Measurements from ENCODE around the gene ENTPD2. TPM values are rescaled to one million over a fixed set of nuclear protein-coding genes. Genes with fewer than 3 reads are reported as not detected.

ENTPD2 gene
- total and polyA plus RNA-seq, 4 donors: 0.09 to 0.40 (median 0.21) TPM

- DNase-seq (ENCODE audit: low spot score): no peak
- no peak overlapping the region for H3K9ac ChIP-seq (ENCODE audit: low read depth in 1 of 2, low read length in 2 of 2)
- peaks cover 6 to 22% (median 7%) of the 10 kb centered on the region in 4 donors for H3K27me3 ChIP-seq (ENCODE audit: control insufficient read depth in 4 of 4, insufficient read depth in 4 of 4, low read length in 3 of 4)
- H3K9me3 ChIP-seq (ENCODE audit: control insufficient read depth in 4 of 4, low read length in 3 of 4): no peaks in the 10 kb centered on the region
- no peak for TF ChIP-seq FOXA2 (IDR thresholded peaks at IDR 0.05)
- no peak for TF ChIP-seq SP1 (IDR thresholded peaks at IDR 0.05)
- no peak for TF ChIP-seq ATF3 (IDR thresholded peaks at IDR 0.05)
- no peak for TF ChIP-seq MAX (IDR thresholded peaks at IDR 0.05)
- TF ChIP-seq NR2F2 (IDR thresholded peaks at IDR 0.05): no peak
- TF ChIP-seq RAD21 (IDR thresholded peaks at IDR 0.05): no peak
- no peak for TF ChIP-seq REST (IDR thresholded peaks at IDR 0.05)
- no peak for TF ChIP-seq FOXA1 (IDR thresholded peaks at IDR 0.05)
- TF ChIP-seq GABPA (IDR thresholded peaks at IDR 0.05 in 1 of 2, conservative IDR thresholded peaks at IDR 0.05 in 1 of 2): no peak
- no peak for TF ChIP-seq YY1 (IDR thresholded peaks at IDR 0.05)
- TF ChIP-seq RXRA (IDR thresholded peaks at IDR 0.05): no peak
- TF ChIP-seq TAF1 (conservative IDR thresholded peaks at IDR 0.05): no peak
- TF ChIP-seq JUND (IDR thresholded peaks at IDR 0.05): no peak
- no peak for TF ChIP-seq HNF4A (conservative IDR thresholded peaks at IDR 0.05)
- TF ChIP-seq HNF4G (IDR thresholded peaks at IDR 0.05): no peak
- TF ChIP-seq CTCF (IDR thresholded peaks at IDR 0.05; ENCODE audit: low read depth, low read length, missing input control): no peak
- peaks cover 0 to 29% (median 4%) of the 10 kb centered on the region in 4 donors for H3K4me1 ChIP-seq (ENCODE audit: control insufficient read depth in 4 of 4, insufficient read depth in 4 of 4, low read length in 3 of 4)
- no peak overlapping the region for H3K4me3 ChIP-seq (ENCODE audit: low read depth in 1 of 3, low read length in 3 of 3)
- H3K27ac ChIP-seq (ENCODE audit: low read depth in 1 of 2, low read length in 2 of 2): no peak overlapping the region
- no peaks in the 10 kb centered on the region for H3K36me3 ChIP-seq (ENCODE audit: control insufficient read depth in 4 of 4, insufficient read depth in 3 of 4, low read depth in 1 of 4, low read length in 3 of 4)
- WGBS: 54% methylated on average over 12 of the region's 12 CpGs
Measured at GRCh38 chr9:137044037-137044436, 9.8 kb downstream of the ENTPD2 start.

GRCh38 chr9:137042751-137043727 is 10.8 kb downstream of the ENTPD2 start:
- 75% methylated on average over 36 of the region's 36 CpGs for WGBS
- Histone ChIP-seq H3K4me1 (ENCODE audit: control insufficient read depth in 4 of 4, insufficient read depth in 4 of 4, low read length in 3 of 4) (peaks cover 0 to 29% (median 4%) of the 10 kb centered on the region in 4 donors), H3K36me3 (ENCODE audit: control insufficient read depth in 4 of 4, insufficient read depth in 3 of 4, low read depth in 1 of 4, low read length in 3 of 4) (no peaks in the 10 kb centered on the region), H3K4me3 (ENCODE audit: low read depth in 1 of 3, low read length in 3 of 3) (no peak overlapping the region), H3K9me3 (ENCODE audit: control insufficient read depth in 4 of 4, low read length in 3 of 4) (no peaks in the 10 kb centered on the region), H3K27me3 (ENCODE audit: control insufficient read depth in 4 of 4, insufficient read depth in 4 of 4, low read length in 3 of 4) (peaks cover 4 to 22% (median 7%) of the 10 kb centered on the region in 4 donors), H3K9ac (ENCODE audit: low read depth in 1 of 2, low read length in 2 of 2) (no peak overlapping the region), H3K27ac (ENCODE audit: low read depth in 1 of 2, low read length in 2 of 2) (peak overlapping the region in 1 of 2 donors; percentile 23)
- TF ChIP-seq HNF4A (conservative IDR thresholded peaks at IDR 0.05) (no peak), RXRA (IDR thresholded peaks at IDR 0.05) (no peak), NR2F2 (IDR thresholded peaks at IDR 0.05) (no peak), JUND (IDR thresholded peaks at IDR 0.05) (no peak)
- no peak for DNase-seq (ENCODE audit: low spot score)
